Glomerular visceral epithelial cell (primary cell): ENCODE measurements around the gene RBM12.
"Not testable (repeated sequence)": the region's sequence is repeated elsewhere in the genome, so short reads cannot be mapped to it uniquely, and the experiment has no call there.

Source experiments
- DNase-seq: peaks from one replicate; pipeline ENCODE4 v3.0.0-alpha.2; 2016; ENCODE audit errors: extremely low spot score

RBM12 gene

DNA sequence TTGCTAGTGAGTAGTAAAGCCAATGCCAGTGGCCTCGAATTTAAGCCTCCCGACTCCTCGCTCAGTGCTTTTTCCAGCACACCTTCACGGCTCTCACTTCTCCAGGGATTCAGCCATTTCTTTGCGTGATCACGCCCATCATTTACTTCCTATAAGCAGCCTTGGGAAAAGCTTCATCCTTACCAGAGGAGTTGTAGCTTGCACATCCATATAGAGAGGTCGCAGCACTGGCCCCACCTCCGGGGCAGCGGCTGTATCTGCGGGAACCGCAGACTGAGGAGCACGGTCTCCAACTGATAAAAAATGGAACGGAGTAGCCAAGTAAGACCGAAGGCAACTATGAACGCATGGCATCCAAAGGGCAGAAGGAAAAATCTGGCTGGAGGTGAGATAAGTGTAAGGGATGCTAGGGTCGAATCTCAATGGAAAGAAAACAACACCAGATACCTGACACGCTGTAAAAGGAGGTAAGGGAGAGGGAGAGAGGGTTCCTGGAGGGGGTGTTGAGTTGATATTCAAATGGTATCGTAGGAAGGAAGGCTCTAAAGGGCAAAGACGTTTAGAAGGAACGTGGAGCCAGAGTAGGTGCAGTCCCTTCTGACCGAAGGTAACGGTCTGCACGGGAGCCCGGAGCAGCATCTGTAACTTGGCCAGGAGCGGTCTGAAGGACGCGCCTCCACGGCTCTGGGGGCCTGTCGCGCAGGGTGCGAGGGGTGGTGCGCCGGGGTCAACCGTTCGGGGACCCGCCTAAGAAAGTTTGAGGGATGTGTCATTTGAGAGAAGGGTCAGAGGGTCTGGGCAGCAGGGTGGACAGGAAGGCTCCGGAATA is 33.8 kb upstream of the RBM12 start:
- DNase-seq, result peak; percentile 33

DNA sequence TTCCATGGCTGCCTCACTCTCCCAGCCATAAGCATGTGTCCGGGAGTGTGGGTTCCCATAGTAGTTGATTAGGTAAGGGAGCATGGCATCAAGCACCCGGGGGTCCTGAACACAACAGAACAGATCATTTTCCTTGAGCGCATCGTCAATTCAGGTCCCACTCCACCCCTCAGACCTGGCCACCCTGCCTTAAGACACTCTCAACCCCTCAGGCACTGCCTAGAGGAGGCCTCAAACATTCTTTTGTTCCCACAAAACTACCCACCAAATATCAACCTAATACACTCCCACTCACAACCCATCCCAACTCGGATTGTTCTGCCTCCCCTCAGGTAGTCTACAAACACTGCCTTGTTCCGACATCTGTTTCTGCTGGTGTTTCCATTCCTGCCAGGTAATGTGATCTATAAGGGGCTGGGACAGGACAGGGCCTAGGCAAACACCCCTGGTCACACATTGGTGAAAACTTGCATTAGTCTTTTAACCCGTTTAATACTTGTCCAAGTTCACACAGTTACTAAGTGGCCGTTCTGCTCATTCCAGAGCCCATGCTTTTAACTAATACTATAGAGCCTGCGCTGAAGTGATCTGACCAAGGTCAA is 33.1 kb upstream of the RBM12 start:
- DNase-seq, result no peak

DNA sequence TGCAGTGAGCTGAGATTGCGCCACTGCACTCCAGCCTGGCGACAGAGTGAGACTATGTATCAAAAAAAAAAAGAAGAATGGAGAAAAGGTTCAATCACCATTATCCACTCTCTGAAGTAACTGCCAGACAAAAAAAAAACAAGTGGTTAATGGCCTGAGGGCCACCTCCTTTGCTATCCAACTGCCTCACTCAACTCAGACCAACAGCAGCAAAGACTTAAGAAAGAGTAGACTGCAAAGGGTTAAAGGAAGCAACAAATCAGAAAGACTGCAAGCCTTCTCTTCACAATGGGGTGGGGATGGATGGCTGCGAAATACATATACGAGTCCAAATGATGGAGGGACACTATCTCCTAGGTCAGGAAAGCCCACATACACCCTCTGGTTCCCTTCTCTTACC is 31.3 kb upstream of the RBM12 start:
- DNase-seq, result no peak

DNA sequence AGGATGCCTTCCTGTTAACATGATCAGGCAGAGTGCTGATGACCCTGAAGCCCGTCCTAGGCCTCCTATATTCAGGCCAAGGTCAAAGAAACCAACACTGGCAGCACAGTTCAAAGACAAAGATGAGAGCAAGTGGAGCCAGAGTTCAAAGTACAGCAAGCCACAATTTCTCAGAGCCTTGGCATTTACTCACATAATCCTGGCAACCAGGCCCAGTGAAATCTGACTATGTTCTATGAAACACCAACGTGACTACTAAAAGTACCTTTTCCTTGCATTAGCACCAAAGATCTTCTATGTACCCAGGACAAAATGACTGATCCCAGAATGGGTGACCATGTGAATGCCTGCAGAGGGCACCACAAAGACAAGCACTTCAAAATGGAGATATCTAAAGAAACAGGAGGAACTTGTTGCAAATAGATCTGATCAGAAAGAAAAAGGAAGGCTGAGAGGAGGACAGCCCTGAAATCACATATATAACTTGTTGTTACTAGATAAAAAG is 30.6 kb upstream of the RBM12 start:
- no peak for DNase-seq

DNA sequence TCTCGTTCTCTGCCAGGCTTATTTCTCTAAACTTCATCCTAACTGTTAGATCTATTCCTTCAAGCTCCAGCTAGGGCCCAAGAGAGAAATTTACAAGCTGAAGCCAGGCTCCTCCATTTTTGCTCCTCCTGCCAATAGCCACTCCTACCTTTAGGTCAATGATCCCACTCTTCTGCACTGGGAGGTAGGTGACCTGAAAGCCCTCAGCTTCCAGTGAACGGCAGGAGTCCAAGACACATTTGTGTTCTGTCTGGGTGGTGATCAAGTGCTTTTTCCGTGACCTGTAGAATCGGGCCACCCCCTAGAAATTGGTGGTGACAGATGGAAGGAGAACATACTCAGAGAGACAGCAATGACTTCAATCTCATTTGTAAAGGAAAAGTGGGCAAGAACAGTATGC is 25.6 kb upstream of the RBM12 start:
- no peak for DNase-seq

- not testable (repeated sequence) for DNase-seq
Measured at GRCh38 chr20:35686872-35687271, 22.2 kb upstream of the RBM12 start.

DNA sequence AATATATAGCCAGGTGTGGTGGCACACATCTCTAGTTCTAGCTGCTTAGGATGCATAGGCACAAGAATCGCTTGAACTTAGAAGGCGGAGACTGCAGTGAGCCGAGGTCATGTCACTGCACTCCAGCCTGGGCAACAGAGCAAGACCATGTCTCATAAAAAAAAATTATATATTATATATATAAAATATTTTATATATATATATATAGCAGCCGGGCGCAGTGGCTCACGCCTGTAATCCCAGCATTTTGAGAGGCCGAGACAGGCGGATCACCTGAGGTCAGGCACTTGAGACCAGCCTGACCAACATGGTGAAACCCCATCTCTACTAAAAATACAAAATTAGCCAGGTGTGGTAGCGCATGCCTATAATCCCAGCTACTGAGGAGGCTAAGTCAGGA is 20.7 kb upstream of the RBM12 start:
- not testable (repeated sequence) for DNase-seq

GRCh38 chr20:35681960-35682359 is 17.3 kb upstream of the RBM12 start:
- DNase-seq, result no peak

- DNase-seq, result no peak
Measured at GRCh38 chr20:35680452-35681183, 15.9 kb upstream of the RBM12 start.

DNA sequence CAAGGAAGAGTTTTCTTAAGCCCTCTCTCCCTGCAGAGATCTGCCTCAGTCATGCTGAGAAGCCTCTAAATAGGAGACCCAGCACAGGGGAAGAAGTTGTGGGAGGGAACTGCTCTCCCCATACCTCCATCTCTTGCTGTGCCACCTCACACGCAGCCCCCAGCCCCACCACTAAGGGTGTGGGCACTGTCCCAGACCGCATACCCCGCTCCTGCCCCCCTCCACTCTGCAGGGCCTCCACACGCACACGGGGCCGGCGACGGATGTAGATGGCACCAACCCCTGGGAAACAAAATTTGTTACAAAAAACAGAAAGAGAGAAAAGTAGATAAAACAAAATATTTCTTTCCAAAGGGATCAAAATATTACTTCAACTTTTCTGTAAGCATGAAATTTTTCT is 10.2 kb upstream of the RBM12 start:
- no peak for DNase-seq

GRCh38 chr20:35673884-35674283 is 9.2 kb upstream of the RBM12 start:
- DNase-seq, result no peak

DNA sequence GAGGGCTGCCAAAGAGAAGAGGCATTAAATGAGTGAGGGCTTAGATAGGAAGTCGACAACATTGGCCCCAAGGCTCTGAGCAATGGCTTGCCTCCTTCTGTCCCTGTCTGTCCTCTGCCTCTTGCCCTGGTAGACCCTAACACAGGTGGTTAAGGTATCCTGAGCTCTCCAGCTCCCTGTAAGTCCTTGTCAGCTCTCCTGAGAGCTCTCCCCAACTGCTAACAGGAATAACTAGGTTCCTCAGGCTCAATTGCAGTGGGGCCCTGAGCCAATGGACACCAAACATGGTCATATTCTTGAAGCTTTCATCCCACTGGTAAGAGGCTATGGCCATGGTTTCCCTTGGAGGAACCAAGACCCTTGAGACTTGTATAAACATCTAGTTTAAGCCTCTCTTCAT is 5.0 kb upstream of the RBM12 start:
- no peak for DNase-seq

DNA sequence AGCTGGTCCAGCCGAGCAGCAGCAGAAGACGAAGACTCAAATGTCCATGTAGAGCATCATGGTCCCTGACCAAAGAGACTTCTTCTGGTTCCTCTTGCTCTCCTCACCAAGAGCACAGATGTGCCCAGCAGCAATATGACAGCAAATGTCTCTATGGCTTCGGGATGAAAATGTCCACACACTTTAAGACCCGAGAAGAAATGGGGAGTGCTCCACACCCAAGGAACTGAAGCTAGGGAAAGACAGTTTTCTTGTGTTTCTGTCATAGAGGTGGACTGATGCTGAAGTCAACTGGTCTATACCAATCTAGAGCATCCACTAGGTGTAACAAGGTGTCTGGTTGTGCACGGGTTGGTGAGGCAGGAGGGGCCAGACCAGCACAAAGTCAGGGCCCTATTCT is 4.5 kb upstream of the RBM12 start:
- no peak for DNase-seq

DNA sequence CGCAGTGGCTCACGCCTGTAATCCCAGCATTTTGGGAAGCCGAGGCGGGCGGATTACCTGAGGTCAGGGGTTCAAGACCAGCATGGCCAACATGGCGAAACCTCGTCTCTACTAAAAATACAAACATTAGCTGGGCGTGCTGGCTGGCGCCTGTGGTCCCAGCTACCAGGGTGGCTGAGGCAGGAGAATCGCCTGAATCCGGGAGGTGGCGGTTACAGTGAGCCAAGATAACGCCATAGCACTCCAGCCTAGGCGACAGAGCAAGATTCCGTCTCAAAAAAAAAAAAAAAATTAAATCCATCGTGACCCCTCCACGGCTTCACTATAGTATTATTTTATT is 1.2 kb upstream of the RBM12 start:
- no peak for DNase-seq

DNA sequence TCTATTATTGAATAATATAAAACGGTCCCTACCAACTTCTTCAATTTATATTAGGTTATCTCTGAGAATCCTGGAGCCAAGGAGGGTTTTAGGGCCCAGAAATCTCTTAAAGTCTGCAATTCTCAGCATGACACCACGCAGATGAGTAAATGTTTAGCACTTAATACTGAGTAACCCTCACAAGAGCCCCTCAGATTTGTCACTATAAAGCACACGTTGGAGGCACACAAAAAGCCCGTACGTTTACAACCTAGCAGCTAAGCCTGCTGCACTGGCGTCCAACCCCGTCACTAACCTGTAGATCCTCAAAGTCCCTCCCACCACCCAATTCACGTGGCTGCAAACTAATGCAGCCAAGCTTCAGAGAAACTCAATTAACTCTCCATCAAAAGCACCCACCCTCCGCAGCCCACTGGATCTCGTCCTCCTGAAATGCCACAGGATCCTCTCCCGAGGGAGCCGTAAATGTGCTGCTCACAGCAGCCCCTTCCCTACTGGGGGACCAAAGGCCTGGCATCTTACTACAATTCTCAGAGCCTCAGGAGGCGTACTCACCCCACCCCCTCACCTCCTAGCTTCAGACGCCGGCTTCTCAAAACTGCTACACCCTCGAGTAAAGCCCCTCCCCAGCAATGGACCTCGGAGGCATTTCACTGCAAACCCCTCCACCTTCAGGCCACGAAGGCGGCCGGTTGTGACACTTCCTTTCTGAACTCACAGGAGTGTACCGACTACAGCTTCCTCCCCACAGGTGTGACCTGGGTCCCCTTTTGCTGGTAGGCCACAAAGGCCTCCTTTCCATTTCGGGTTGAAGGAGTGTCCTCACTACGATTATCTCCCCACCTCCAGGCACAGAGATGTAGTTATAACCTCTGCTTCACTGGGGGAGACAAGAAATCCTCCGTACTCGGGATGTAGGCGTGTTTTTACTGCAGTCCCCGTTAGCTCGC is 909 bp downstream of the RBM12 start:
- DNase-seq, result peak; percentile 32

DNA sequence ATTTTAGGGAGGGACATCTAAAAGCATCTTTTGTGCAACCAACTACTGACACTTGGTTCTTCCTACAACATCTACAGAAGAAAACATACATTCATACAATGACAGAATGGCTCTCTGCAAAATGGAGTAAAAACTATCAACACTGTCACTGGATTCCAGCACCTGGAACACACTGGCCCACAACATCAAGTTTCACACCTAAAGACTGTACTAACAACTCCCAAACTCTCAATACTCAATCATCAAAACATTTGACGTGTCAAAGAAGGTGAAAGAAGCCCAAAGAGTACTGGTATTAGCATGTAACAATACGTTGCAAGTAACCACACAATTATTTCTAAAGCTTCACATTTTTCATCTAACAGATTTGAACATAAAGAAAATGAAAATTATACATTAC is 2.1 kb downstream of the RBM12 start:
- no peak for DNase-seq

- no peak for DNase-seq
Measured at GRCh38 chr20:35661908-35662307, 2.8 kb downstream of the RBM12 start.

- peak; percentile 47 for DNase-seq
Measured at GRCh38 chr20:35661053-35661452, 3.6 kb downstream of the RBM12 start.

- DNase-seq, result no peak
Measured at GRCh38 chr20:35660122-35660937, 4.4 kb downstream of the RBM12 start.

GRCh38 chr20:35657271-35657670 is 7.4 kb downstream of the RBM12 start:
- no peak for DNase-seq

DNA sequence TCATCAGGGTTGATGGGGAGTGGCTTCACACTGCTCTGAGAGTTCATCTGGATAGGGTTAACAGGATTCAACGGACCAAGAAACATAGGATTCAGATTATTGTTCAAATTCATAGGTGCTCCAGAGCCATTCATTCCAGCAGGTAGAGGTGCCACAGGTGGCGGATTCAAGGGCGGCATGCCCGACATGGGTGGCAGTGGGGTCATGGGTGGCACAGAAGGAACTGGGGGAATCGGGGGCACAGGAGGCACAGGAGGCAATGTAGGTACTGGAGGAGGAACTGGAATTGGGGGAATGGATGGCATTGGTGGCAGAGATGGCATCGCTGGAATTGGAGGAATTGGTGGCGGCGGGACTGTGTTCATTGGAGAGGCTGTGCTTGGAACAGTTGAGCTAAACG is 10.3 kb downstream of the RBM12 start:
- no peak for DNase-seq
